Measurements from ENCODE around the gene PEG3.

PEG3 gene

DNA sequence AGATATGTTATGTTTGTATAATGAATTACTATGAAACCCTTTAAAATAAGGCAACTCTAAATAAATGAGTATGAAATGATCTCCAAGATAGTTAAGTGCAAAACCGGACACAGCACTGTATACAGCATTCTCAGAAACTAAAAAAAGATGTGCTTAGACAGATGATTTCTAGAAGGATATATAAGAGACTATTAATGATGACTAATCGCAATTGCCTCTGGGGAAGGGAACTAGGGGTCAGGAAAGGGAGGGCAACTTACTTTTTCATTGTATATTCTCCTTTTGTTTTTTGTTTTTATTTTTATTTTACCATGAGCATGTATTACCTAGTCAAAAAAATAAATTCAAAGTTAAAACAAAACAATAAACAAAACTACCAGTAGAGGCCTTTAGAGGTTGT, 12.8 kb downstream of the PEG3 start:
- Histone ChIP-seq H3K4me3 (ENCODE audit: low read length in 2 of 2) (no peak overlapping the region), H3K27ac (ENCODE audit: low read length) (no peak overlapping the region), H3K9ac (ENCODE audit: low read length in 2 of 2) (no peak overlapping the region), H3K27me3 (ENCODE audit: control insufficient read depth in 1 of 2, insufficient read depth in 2 of 2, low read length in 2 of 2) (no peaks in the 10 kb centered on the region), H3K4me1 (ENCODE audit: control insufficient read depth, insufficient read depth, low read length) (no peaks in the 10 kb centered on the region), H3K9me3 (ENCODE audit: control insufficient read depth in 2 of 2, low read length in 2 of 2) (no peaks in the 10 kb centered on the region), H3K36me3 (ENCODE audit: control insufficient read depth in 2 of 2, insufficient read depth in 2 of 2, low read length in 2 of 2) (peaks cover 0 to 7% of the 10 kb centered on the region in 2 donors)

- Histone ChIP-seq H3K9ac (ENCODE audit: low read length in 2 of 2) (no peak overlapping the region), H3K9me3 (ENCODE audit: control insufficient read depth in 2 of 2, low read length in 2 of 2) (no peaks in the 10 kb centered on the region), H3K4me3 (ENCODE audit: low read length in 2 of 2) (no peak overlapping the region), H3K4me1 (ENCODE audit: control insufficient read depth, insufficient read depth, low read length) (no peaks in the 10 kb centered on the region), H3K27ac (ENCODE audit: low read length) (no peak overlapping the region), H3K36me3 (ENCODE audit: control insufficient read depth in 2 of 2, insufficient read depth in 2 of 2, low read length in 2 of 2) (peaks cover 11 to 16% of the 10 kb centered on the region in 2 donors), H3K27me3 (ENCODE audit: control insufficient read depth in 1 of 2, insufficient read depth in 2 of 2, low read length in 2 of 2) (no peaks in the 10 kb centered on the region)
Measured at GRCh38 chr19:56823956-56824355, 16.6 kb downstream of the PEG3 start.

- peaks cover 14 to 20% of the 10 kb centered on the region in 2 donors for H3K36me3 ChIP-seq (ENCODE audit: control insufficient read depth in 2 of 2, insufficient read depth in 2 of 2, low read length in 2 of 2)
- no peak overlapping the region for H3K4me3 ChIP-seq (ENCODE audit: low read length in 2 of 2)
- no peaks in the 10 kb centered on the region for H3K27me3 ChIP-seq (ENCODE audit: control insufficient read depth in 1 of 2, insufficient read depth in 2 of 2, low read length in 2 of 2)
- H3K9me3 ChIP-seq (ENCODE audit: control insufficient read depth in 2 of 2, low read length in 2 of 2) = no peaks in the 10 kb centered on the region
- H3K9ac ChIP-seq (ENCODE audit: low read length in 2 of 2) = no peak overlapping the region
- H3K4me1 ChIP-seq (ENCODE audit: control insufficient read depth, insufficient read depth, low read length) = no peaks in the 10 kb centered on the region
- H3K27ac ChIP-seq (ENCODE audit: low read length) = no peak overlapping the region
Measured at GRCh38 chr19:56823417-56823816, 17.1 kb downstream of the PEG3 start.

DNA sequence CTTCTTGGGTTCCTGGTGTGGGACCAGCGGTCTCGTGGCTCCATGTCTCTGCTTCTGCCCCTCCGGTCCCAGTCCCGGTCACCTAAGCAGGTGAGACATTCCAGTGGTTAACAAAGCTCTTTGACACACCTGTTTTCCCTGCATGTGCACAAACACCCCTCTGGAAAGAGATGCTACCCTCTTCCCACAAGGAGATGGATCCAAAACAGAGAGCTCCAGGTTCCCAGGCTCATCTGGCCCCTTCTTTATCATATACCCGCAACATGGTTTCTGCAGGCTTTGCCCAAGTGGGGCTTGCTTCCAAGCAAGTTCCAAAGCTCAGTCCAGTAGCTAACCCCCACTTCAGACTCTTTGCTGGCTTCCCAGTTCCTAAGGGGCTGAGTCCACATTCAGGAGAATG, 17.8 kb downstream of the PEG3 start:
- Histone ChIP-seq H3K9ac (ENCODE audit: low read length in 2 of 2) (no peak overlapping the region), H3K27me3 (ENCODE audit: control insufficient read depth in 1 of 2, insufficient read depth in 2 of 2, low read length in 2 of 2) (no peaks in the 10 kb centered on the region), H3K9me3 (ENCODE audit: control insufficient read depth in 2 of 2, low read length in 2 of 2) (no peaks in the 10 kb centered on the region), H3K4me1 (ENCODE audit: control insufficient read depth, insufficient read depth, low read length) (no peaks in the 10 kb centered on the region), H3K36me3 (ENCODE audit: control insufficient read depth in 2 of 2, insufficient read depth in 2 of 2, low read length in 2 of 2) (peaks cover 14 to 22% of the 10 kb centered on the region in 2 donors), H3K27ac (ENCODE audit: low read length) (no peak overlapping the region), H3K4me3 (ENCODE audit: low read length in 2 of 2) (no peak overlapping the region)

GRCh38 chr19:56821675-56822074, 18.9 kb downstream of the PEG3 start:
- no peaks in the 10 kb centered on the region for H3K4me1 ChIP-seq (ENCODE audit: control insufficient read depth, insufficient read depth, low read length)
- H3K27me3 ChIP-seq (ENCODE audit: control insufficient read depth in 1 of 2, insufficient read depth in 2 of 2, low read length in 2 of 2) = no peaks in the 10 kb centered on the region
- no peaks in the 10 kb centered on the region for H3K9me3 ChIP-seq (ENCODE audit: control insufficient read depth in 2 of 2, low read length in 2 of 2)
- H3K4me3 ChIP-seq (ENCODE audit: low read length in 2 of 2) = no peak overlapping the region
- peaks cover 23 to 26% of the 10 kb centered on the region in 2 donors for H3K36me3 ChIP-seq (ENCODE audit: control insufficient read depth in 2 of 2, insufficient read depth in 2 of 2, low read length in 2 of 2)
- no peak overlapping the region for H3K27ac ChIP-seq (ENCODE audit: low read length)
- no peak overlapping the region for H3K9ac ChIP-seq (ENCODE audit: low read length in 2 of 2)

DNA sequence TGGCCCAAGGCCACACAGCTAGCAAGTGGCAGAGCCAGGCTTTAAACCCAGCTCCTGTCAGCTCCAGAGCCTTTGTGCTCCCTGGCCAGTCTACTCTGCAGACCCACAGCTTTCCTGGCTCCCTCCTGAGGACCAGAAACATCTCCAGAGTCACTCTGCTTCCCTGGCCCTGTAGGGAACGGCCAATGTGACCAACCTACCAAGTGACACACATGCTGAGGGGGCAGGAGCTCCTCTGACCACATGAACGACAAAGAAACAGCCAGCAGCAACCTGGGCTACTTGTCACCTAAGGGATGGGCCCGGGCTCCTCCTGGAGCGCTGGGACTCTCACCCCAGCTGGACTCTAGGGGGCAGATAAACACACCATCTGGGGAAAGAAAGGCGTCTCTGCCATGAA, 19.3 kb downstream of the PEG3 start:
- Histone ChIP-seq H3K4me3 (ENCODE audit: low read length in 2 of 2) (no peak overlapping the region), H3K9ac (ENCODE audit: low read length in 2 of 2) (no peak overlapping the region), H3K4me1 (ENCODE audit: control insufficient read depth, insufficient read depth, low read length) (no peaks in the 10 kb centered on the region), H3K27me3 (ENCODE audit: control insufficient read depth in 1 of 2, insufficient read depth in 2 of 2, low read length in 2 of 2) (no peaks in the 10 kb centered on the region), H3K27ac (ENCODE audit: low read length) (no peak overlapping the region), H3K36me3 (ENCODE audit: control insufficient read depth in 2 of 2, insufficient read depth in 2 of 2, low read length in 2 of 2) (peaks cover 24 to 27% of the 10 kb centered on the region in 2 donors), H3K9me3 (ENCODE audit: control insufficient read depth in 2 of 2, low read length in 2 of 2) (no peaks in the 10 kb centered on the region)

DNA sequence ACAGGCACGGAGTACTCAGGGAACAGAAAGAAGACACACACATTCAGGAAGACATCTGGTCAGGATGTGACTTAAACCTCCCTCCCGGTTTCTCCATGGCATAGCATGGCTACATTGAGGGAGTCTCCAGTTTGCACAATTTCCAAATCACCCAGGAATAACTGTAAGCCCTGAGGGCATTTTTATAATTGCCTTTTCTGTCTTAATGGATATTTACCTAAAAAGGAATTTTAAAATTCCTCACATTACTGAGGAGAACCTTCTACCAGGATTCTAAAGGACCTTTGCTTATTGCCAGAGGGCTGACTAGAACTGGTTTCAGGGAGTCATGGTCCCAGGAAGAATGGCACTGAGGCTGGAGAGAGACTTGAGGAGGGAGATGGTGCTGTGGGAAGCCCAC, 21.4 kb downstream of the PEG3 start:
- Histone ChIP-seq H3K9me3 (ENCODE audit: control insufficient read depth in 2 of 2, low read length in 2 of 2) (no peaks in the 10 kb centered on the region), H3K27me3 (ENCODE audit: control insufficient read depth in 1 of 2, insufficient read depth in 2 of 2, low read length in 2 of 2) (no peaks in the 10 kb centered on the region), H3K4me1 (ENCODE audit: control insufficient read depth, insufficient read depth, low read length) (no peaks in the 10 kb centered on the region), H3K9ac (ENCODE audit: low read length in 2 of 2) (no peak overlapping the region), H3K4me3 (ENCODE audit: low read length in 2 of 2) (no peak overlapping the region), H3K27ac (ENCODE audit: low read length) (no peak overlapping the region), H3K36me3 (ENCODE audit: control insufficient read depth in 2 of 2, insufficient read depth in 2 of 2, low read length in 2 of 2) (peaks cover 24 to 28% of the 10 kb centered on the region in 2 donors)

DNA sequence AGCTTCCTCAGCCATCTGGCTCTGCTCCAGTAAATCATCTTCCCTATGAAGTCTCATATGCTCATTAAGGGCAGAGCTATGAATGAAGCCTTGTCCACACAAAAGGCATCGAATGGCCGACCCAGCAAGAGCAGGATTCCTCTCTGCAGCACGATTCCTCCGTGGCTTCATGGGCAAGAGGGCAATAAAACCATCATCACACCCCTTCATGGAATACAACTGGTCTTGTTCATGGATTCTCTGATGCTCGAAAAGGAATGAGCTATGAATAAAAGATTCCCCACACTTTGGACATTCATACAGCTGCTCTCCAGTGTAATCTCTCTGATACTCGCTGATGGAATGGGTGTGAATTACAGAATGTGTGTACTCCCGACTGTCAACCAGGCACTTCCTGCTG, 25.9 kb downstream of the PEG3 start:
- Histone ChIP-seq H3K27ac (ENCODE audit: low read length) (no peak overlapping the region), H3K36me3 (ENCODE audit: control insufficient read depth in 2 of 2, insufficient read depth in 2 of 2, low read length in 2 of 2) (peaks cover 13 to 15% of the 10 kb centered on the region in 2 donors), H3K9ac (ENCODE audit: low read length in 2 of 2) (no peak overlapping the region), H3K9me3 (ENCODE audit: control insufficient read depth in 2 of 2, low read length in 2 of 2) (no peaks in the 10 kb centered on the region), H3K27me3 (ENCODE audit: control insufficient read depth in 1 of 2, insufficient read depth in 2 of 2, low read length in 2 of 2) (no peaks in the 10 kb centered on the region), H3K4me1 (ENCODE audit: control insufficient read depth, insufficient read depth, low read length) (no peaks in the 10 kb centered on the region), H3K4me3 (ENCODE audit: low read length in 2 of 2) (no peak overlapping the region)

DNA sequence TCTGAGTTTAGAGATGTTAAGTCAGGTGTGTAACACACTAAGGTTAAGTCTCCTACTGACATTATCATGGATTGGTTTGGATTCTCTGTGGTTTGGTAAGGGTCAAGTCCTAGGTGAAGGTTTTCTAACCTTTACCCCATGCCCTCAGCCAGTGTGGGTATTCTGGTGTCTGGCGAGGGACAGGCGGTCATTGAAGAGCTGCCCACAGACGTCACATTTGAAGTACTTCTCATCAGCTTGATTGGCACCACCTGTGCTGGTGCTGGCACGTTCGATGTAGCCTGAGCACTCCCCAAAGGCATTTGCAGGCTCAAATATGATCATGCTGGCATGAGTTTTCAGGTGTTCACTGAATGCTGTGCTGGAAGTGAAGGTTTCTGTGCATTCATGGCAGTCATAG, 27.0 kb downstream of the PEG3 start:
- Histone ChIP-seq H3K27me3 (ENCODE audit: control insufficient read depth in 1 of 2, insufficient read depth in 2 of 2, low read length in 2 of 2) (no peaks in the 10 kb centered on the region), H3K9me3 (ENCODE audit: control insufficient read depth in 2 of 2, low read length in 2 of 2) (no peaks in the 10 kb centered on the region), H3K4me3 (ENCODE audit: low read length in 2 of 2) (no peak overlapping the region), H3K36me3 (ENCODE audit: control insufficient read depth in 2 of 2, insufficient read depth in 2 of 2, low read length in 2 of 2) (peaks cover 11 to 12% of the 10 kb centered on the region in 2 donors), H3K9ac (ENCODE audit: low read length in 2 of 2) (no peak overlapping the region), H3K27ac (ENCODE audit: low read length) (no peak overlapping the region), H3K4me1 (ENCODE audit: control insufficient read depth, insufficient read depth, low read length) (no peaks in the 10 kb centered on the region)

DNA sequence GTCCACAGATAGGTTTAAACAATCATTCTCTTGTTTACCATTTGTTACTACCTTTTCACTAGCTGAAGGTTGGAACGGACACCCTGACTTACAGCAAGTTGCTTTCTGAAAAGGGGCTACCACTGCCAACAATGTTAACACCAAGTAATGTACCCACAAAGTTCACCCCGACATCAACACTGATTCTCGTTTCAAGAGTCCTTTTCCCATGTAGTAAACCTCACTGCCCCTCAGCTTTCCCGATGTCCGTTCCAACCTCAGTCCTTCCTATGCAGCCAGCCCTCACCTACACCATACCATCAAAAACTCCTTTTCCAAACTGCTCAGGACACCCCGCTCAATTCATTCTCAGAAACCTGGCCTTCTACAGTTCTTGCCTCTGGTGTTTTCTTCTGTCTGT, 29.0 kb downstream of the PEG3 start:
- H3K27ac ChIP-seq (ENCODE audit: low read length) = no peak overlapping the region
- H3K9ac ChIP-seq (ENCODE audit: low read length in 2 of 2) = no peak overlapping the region
- peaks cover 0 to 5% of the 10 kb centered on the region in 2 donors for H3K36me3 ChIP-seq (ENCODE audit: control insufficient read depth in 2 of 2, insufficient read depth in 2 of 2, low read length in 2 of 2)
- H3K9me3 ChIP-seq (ENCODE audit: control insufficient read depth in 2 of 2, low read length in 2 of 2) = no peaks in the 10 kb centered on the region
- no peaks in the 10 kb centered on the region for H3K4me1 ChIP-seq (ENCODE audit: control insufficient read depth, insufficient read depth, low read length)
- H3K4me3 ChIP-seq (ENCODE audit: low read length in 2 of 2) = no peak overlapping the region
- H3K27me3 ChIP-seq (ENCODE audit: control insufficient read depth in 1 of 2, insufficient read depth in 2 of 2, low read length in 2 of 2) = no peaks in the 10 kb centered on the region

DNA sequence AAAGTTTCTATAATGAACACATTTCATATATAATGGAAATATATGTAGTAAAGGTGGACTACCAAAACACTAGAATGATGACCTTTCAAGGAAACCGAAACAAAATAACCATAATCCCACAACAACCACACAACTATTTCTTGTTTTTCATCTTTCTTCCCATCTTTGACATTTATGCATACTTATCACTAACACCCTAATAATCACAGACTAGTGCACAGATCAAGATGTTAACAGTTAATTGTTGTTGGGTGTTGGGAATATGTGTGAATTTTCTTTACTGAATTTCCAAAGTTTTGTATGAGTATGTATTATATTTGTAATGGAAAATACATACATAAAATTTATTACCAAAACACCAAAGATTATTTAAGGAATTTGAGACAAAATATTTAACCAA, 30.3 kb downstream of the PEG3 start:
- H3K27me3 ChIP-seq (ENCODE audit: control insufficient read depth in 1 of 2, insufficient read depth in 2 of 2, low read length in 2 of 2) = no peaks in the 10 kb centered on the region
- H3K4me1 ChIP-seq (ENCODE audit: control insufficient read depth, insufficient read depth, low read length) = no peaks in the 10 kb centered on the region
- no peak overlapping the region for H3K9ac ChIP-seq (ENCODE audit: low read length in 2 of 2)
- peaks cover 0 to 3% of the 10 kb centered on the region in 2 donors for H3K9me3 ChIP-seq (ENCODE audit: control insufficient read depth in 2 of 2, low read length in 2 of 2)
- no peak overlapping the region for H3K27ac ChIP-seq (ENCODE audit: low read length)
- H3K36me3 ChIP-seq (ENCODE audit: control insufficient read depth in 2 of 2, insufficient read depth in 2 of 2, low read length in 2 of 2) = peaks cover 0 to 2% of the 10 kb centered on the region in 2 donors
- no peak overlapping the region for H3K4me3 ChIP-seq (ENCODE audit: low read length in 2 of 2)
